HG03460 (cell line): ENCODE results near the gene METTL23.

Source experiments
- ATAC-seq: cut with Tn5 transposase; IDR thresholded peaks from one replicate; pipeline ENCODE4 v1.9.1; 2021; ENCODE audit not compliant: unreplicated experiment

Gene METTL23, protein sequence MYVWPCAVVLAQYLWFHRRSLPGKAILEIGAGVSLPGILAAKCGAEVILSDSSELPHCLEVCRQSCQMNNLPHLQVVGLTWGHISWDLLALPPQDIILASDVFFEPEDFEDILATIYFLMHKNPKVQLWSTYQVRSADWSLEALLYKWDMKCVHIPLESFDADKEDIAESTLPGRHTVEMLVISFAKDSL

DNA sequence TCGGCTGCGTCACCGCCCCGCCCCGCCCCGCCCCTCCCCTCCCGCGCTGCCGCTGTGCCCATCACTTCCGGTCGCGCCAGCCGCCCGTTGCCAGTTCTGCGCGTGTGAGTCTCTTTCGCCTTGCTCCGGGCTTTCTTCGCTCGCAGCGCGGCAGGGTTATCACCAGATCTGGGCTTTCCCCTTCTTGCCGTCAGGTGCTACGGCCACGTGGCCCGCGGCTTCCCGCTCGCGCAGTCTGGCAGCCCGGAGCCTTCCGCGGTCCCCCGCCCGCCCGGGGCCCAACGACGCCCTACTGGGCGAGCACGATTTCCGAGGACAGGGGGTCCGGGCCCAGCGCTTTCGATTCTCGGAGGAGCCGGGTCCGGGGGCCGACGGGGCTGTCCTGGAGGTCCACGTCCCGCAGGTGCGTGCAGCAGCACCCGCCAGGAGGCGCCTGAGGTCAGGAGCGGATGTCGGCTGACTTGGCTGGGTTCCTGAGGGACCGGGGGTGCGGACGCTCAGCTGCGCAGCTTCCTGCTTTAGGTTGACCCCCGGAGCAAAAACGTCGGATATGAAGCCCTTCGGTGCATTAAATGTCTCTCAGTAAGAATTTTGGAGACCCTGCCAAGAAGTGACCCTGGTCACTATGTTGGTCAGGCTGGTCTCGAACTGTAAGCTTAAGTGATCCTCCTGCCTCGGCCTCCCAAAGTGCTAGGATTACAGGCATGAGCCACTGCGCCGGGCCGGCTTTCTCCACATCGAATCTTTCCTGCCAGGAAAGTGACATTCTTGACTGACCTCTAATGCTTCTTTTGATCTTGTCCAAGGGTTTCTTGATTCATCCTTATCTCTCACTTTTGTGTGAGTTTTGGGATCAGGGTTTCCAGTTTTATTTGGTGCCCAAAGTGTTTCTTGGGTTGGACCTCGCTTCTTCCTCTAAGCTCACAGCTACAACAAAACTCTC lies at the start of gene METTL23:
Gene METTL23, plus strand, starts transcription at position 64 of the 943 bp plus-strand sequence. CDS start 2,872 bp downstream, outside the sequence.
- peak; percentile 40 for ATAC-seq

DNA sequence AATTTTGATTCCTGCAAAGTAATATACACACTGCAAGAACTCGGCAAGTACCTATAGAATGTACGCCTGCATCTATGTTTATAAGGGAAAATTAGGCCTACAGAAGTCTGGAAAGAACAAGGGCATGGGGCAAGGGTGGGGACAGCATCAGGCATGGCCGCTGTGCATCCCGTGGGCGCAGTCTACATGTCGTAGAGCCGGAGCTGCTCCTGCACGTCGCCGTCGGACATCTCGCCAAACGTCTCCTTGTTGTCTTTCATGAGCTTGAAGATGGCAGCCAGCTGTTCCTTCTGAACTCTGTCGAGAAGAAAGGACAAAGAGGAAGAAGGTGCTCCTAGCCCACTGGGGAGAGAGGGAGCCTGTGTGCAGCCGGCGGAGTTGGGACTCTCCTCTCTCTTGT lies 49.2 kb upstream of the METTL23 start:
- ATAC-seq = no peak

DNA sequence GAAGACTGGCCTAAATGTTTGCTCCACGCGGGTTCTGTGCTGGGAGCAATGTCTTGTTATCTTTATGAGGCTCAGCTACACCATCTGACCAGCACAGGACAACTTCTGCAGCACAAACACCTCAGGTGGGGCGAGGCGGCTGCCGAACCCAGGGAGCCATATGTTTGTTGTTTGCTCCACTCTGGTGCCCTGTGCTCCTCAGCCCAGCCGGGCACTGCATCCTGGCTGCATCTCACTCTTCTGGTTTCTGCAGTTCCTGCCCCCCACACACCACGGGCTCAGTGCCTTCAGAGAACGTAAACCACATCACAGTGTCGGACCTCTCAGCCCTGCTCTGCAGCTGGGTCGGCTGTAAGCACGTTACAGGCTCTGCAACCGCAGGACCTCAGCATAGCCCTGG lies 48.3 kb upstream of the METTL23 start:
- no peak for ATAC-seq

DNA sequence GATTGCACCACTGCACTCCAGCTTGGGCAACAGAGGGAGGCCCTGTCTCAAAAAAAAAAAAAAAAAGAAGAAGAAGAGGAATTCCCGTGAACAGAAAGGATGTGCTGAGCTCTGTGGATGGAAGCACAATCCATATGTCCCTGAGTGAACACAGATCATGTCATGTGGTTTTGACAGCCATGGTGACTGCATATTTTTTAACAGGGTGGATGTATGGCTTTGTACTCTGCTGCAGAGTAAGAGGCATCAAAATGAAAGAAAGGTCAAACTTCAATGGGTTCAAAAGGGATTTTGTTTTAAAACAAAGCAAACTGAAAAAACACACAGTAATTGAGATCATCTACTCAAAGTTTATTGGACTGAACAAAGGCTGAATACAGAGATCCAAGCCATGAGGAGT lies 47.4 kb upstream of the METTL23 start:
- no peak for ATAC-seq

DNA sequence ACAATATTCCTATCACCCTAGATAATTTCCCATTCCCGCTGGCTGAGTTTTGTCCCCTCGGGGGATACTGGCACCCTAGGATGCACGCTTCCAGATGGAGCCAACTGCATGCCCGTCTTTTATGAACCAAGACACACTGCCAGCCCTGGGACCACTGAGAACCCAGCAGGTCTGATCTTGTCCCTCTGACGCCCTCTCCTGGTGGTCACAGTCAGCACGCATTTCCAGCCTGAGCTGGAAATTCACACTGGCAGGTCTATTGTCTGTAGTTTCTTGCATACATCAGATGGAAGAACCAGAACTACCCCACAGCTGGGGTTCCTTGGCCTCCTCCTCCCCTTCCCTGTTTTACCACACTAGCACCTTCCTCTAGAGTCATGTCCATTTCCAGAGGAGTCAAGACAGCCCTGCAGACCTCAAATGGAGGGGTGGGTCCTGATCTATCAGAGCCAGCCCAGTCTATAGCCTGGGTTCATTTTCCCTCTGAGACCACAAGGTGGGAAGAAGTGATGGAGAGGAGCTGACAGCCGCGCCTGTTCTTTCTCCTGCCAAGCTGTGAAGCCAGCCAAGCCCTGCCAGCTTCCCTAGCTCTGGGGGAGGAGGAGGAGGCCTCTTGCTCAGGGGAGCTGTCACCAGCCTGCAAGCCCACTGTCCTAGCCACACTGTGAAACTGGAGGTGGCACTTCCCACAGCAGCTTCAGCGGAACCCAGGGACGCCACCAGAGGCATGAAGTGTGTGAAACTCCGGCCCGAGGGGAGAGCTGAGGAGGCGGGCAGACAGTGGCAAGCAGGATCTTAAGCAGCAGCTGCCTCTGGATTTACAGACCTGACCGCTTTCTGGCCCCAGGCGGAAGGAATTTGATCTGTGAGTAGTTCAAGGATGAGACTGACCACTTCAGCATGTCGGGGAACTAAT lies 45.2 kb upstream of the METTL23 start:
- ATAC-seq = no peak

DNA sequence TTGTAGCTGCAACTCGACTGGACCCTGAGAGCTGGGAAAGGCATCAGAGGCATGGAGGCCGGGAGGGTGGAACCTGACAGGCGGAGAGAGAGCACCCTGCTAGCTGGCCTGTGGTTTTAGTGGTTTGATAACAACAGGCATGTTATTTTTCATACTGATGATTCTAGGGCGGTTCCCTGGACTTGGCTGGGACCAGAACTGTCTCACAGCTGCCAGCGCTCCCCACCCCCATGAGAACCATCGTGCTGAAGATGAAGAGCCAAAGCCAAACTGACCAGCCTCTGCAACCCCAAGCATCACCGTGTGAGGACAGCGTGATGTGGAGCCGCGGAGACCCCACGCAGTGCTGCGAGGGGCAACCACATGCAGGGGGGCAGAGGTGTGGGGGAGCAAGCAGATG lies 44.3 kb upstream of the METTL23 start:
- no peak for ATAC-seq

DNA sequence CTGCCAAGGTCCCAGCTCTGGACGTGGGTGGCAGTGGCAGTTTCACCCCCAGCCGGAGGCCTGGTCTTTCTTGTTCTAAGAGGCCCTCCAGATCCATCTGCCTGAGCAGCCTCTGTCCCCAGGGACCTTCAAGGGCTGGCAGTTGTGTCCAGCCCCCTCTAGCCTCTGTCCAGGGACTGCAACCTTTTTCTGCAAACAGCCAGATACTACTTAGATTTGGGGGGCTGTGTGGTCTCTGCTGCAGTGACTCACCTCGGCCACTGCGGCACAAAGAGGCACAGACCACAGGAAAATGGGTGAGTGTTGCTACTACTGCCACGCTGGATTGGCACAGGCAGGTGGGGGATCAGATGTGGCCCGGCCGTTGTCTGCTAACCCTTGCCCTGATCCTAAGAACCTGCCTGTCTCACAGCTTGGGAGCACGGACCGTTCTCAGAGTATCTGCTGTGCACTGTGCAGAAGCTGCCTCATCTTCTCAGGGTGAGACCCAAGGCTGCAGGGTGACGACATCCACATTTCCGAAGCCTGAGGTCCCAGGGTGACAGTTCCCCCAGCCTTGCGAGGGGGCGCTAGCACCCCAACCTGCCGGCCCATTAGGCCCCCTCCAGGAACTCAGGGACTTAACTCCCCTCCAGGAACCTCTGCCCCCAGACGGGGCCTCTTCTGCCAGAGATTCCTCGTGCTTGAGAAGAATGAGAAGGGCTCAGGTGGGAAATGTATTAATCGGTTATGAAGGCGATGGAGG lies 43.5 kb upstream of the METTL23 start:
- ATAC-seq = no peak

DNA sequence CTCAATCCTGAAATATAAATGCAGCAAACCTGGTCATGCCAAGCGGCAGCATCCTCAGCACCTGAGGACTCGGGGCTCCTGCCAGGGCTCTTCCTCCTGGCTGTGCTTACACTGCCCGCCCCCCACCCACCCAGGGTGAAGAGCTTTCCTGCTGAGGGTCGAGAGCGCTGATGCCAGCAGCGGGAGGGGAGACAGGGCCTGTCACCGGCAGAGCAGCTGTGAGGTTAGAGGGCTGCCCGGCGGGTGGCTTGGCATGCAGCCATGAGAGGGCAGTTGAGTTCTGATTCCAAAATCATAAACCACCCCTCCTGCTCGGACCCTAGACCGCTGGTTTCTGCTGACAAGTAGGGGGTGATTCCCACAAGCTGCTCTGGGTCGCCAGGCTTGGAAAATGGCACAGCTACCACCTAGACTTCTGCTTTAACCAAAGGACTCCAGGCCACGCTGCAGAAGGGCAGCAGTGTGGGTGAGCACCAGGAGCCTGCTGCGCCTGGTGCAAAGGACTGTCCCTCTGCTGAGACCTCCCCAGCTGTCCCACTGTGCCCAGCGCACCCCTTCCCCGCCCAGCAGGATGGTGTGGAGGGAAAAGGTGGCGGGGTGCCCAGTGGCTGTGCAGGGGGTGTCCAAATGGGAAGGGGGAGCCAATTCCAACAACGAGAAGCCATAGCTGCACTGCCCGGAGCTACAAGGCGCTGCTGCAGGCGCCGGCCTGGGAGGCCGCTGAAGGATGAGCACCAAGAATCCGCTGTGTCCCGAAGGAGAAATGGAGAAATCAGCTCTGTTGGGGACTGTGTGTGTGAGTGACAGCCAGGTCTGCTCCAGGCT lies 42.5 kb upstream of the METTL23 start:
- ATAC-seq = no peak

DNA sequence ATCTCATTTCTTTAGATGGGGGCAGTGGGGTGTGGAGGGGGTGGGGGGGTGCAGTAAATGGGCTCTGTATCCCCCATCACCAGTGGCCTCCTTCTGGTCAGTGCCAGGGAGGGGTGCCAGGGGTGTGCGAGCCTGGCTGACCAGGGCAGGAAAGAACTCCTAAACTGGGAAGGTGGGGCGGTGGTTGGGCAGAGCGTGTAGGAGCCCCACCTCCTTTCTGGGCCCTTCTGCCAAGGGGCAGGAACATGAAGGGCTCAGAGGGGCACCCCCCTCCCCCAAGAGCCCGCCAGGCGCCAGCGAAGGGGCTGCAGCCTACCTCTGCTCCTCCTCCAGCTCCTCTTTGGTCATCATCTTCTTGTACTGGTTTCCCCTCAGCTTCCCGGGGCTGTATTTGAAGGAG lies 41.9 kb upstream of the METTL23 start:
- no peak for ATAC-seq

DNA sequence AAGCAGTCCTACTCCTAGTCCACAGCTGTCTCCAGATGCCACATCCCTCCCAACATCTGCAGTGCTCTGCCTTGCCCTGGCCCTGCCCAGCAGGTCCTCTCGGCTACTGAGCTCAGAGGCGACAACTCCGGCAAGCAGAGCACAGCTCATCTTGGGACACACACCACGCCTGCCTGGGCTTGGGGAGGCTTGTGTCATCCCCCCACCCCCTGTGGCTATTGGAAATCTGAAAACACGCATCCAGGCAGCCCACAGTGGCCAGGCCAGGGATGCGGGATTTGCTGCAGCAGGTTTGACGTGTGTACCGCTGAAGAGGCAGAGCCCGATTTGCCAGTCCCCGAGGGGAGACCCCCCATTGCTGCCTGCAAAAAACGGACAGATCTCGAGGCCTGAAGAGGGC lies 41.3 kb upstream of the METTL23 start:
- ATAC-seq = no peak

DNA sequence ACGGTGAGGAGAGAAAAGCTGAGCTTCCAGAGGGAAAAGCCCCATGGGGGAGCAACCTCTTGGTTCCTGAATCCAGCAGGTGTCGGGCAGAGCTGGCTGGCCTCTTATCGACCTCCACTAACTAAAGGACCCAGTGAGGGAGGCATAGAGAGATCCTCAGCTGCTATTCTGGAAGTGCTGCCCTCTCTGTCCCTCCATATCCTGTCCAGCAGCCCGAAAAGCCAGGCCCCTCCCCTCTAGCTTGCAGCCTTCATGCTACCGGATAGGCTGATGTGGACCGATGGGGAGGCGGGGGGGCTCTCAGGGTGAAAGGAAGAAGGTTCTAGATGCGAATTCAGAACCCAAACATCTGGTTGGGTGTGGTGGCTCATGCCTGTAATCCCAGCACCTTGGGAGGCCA lies 40.8 kb upstream of the METTL23 start:
- ATAC-seq = no peak

DNA sequence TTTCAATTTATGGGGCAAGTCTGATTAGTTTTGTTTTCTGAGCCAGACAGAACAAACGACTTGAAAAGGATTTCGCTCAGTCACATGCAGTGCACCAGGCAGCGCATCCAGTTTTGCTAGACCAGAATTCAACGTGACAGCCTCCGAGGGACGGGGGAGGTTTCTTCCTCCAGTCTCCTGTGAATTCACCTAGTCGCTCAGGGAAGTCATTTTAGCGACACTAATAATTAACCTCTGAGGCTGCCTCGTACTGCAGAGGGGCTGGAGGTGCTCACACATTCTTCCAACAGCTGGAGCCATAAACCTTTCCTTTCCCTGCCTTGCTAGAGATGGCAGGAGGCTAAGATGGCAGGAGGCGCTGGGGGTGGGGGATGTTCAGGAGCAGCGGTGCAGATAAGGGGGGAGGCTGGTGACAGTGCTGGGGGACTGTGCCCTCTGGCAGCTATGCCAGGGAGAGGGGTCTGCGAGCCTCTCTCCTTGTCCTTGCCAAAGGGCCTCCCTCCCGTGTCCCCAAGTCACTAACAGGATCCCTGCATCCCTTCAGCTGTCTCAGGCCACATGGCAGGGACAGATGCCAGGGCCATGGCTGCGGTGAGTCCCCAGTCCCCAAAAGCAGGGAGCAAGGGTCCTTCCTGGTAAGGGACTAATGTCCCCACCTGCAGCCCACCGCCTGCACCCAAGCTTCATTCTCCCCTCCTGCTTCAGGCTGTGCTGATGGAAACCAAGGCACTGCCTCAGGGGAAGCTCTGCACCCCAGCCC lies 39.9 kb upstream of the METTL23 start:
- ATAC-seq = no peak

DNA sequence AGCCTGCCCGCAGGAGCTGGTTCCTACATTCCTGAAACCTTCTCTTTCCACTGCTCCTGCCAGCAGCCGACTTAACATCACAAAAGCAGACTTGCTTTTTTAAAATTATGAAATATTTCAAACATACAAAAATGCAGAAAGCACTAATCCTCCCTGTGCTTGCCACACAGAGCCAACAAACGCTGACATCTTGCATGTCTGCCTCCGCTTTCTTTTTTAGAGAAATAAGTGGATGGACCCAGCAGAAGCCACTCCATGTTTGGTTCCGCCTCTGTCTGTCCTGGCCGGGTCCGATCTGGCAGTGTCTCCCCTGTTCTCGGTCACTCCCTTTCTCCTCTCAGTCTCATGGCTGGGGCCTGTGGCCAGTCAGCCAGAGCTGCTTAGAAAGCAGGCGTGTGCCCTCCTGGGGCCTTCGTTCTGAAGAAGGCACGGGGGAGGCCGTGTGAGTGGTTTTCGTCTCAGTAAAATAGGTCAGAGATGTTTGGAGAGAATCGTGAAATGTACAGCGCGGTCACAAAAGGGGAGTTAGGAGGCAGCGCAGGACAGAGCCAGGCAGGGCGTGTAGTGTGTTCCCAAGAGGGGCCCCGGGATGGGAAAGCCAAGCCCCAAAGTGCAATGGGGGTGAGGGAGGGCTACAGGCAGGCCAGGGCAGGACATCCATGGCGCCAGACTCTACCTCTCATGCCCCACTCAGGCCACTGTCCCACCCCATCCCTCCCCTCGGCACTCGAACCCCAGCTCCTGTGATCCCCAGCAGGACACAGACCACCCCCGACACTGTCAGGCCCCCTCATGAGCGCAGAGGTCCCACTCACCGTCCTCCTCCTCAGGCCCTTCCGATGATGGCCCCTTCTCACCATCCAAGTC lies 39.1 kb upstream of the METTL23 start:
- ATAC-seq = no peak

DNA sequence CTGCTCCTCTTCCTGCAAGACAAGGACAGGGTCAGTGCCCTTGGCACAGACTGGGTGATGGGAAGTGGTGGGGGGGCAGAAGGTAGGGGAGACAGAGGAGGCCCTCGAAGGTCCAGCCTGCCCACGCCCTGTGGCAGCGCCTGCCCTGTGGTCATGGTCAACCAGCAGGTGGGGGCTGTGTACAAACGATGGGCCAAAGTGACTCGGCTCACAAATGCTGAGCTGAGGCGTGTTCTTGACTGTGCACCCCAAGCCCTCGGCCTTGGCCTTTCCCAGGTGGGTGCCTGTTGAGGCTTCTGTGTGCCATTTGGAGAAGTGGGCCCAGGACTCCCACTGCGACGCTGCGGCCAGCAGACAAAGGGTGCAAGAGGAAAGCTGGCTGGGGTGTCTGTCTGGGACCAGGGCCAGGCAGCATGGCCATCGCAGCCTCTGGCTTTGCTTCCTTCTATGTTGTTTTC lies 38.4 kb upstream of the METTL23 start:
- no peak for ATAC-seq

DNA sequence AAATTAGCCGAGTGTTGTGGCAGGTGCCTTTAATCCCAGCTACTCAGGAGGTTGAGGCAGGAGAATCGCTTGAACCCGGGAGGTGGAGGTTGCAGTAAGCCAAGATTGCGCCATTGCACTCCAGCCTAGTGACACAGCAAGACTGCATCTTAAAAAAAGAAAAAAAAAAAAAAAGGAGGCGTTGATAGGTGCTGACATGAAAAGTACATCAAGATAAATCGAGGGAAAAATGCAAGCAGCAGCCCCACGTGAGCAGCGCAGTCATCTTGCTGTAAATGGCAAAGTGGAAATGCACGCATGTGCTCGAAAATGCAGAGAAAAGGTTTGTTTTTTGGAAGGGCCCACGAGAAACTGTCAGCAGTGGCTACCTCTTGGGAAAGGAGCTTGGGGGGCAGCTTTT lies 36.8 kb upstream of the METTL23 start:
- ATAC-seq = no peak

DNA sequence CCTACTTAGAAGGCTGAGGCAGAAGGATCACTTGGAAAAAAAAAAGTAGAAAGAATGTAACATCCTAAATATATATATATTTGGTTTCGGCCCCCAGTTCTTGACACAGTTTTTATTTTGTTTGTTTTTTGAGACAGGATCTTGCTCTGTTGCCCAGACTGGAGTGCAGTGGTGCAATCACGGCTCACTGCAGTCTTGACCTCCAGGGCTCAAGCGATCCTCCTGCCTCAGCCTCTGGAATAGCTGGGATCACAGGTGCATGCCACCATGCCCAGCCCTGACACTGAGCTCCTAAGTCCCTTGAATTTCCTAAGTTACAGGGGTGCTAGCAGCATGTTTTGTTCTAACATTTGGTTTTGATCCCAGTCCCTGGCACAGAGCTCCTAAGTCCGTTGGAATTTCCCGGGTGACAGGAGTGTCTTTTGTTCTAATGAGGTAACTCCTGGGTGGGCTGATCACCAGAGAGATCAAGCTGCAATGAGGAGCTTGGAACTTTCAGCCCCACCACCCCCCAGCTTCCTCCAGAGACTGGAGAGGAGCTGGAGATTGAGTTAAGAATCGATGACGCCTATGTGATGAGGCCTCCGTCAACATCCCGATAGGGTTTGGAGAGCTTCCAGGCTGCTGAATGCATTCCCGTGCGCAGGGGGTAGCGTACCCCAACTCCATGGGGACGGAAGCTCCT lies 35.9 kb upstream of the METTL23 start:
- no peak for ATAC-seq

DNA sequence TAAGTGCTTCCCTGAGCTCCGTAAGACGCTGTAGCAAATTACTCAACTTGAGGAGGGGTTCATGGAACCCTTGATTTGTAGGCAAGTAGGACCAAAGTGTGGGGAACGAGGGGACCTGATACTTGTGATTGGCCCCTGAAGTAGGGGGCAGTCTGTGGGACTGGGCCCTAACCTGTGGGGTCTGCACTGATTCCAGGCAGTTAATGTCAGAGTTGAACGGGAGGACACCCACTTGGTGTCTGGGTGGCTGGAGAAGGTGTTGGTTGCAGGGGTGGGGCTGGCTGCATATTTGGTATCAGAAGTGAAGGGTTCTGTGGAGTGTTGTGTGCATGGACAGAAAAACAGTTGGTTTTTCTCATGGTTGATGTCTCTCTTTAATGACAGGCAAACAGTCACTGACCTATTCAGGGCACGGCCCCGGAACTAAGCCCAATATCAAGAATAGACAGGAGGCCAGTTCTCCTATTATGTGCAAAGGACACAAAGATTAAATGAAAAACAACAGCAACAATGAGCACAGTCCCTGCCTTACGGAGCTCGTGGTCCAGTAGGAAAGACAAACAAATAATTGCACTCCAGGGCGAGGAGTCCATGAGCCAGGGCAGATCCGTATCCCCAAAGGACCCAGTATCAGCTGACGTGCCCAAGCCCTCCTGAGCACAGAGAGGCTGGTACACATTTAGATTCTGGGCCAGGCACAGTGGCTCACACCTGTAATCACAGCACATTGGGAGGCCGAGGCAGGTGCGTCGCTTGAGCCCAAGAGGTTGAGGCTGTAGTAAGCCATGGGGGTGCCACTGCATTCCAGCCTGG lies 35.1 kb upstream of the METTL23 start:
- no peak for ATAC-seq
